ENCODE data around the gene AVP.

DNA sequence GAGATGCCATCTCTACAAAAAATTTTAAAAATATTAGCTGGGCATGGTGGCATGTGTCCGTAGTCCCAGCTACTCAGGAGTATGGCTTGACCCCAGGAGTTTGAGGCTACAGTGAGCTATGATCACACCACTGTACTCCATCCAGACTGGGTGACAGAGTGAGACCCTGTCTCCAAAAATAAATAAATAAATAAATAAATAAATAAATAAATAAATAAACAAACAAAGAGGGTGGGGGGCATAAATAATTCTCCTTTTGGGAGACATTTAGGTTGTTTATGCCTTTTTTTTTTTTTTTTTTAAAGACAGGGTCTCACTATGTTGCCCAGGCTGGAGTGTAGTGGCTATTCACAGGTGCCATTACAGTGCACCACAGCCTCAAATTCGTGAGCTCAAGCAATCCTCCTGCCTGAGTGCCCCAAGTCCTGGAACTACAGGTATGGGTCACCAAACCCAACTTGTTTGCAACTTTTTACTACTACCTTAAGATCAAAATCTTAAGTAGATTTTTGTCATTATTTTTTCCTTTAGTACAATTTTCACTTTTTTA is 45.6 kb upstream of the AVP start:
- TF ChIP-seq, protein P1, sequence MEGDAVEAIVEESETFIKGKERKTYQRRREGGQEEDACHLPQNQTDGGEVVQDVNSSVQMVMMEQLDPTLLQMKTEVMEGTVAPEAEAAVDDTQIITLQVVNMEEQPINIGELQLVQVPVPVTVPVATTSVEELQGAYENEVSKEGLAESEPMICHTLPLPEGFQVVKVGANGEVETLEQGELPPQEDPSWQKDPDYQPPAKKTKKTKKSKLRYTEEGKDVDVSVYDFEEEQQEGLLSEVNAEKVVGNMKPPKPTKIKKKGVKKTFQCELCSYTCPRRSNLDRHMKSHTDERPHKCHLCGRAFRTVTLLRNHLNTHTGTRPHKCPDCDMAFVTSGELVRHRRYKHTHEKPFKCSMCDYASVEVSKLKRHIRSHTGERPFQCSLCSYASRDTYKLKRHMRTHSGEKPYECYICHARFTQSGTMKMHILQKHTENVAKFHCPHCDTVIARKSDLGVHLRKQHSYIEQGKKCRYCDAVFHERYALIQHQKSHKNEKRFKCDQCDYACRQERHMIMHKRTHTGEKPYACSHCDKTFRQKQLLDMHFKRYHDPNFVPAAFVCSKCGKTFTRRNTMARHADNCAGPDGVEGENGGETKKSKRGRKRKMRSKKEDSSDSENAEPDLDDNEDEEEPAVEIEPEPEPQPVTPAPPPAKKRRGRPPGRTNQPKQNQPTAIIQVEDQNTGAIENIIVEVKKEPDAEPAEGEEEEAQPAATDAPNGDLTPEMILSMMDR (IDR thresholded peaks at IDR 0.05), result no peak
- TF ChIP-seq, protein P2, sequence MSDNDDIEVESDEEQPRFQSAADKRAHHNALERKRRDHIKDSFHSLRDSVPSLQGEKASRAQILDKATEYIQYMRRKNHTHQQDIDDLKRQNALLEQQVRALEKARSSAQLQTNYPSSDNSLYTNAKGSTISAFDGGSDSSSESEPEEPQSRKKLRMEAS (IDR thresholded peaks at IDR 0.05), result no peak
- TF ChIP-seq RARB (CRISPR knock-in tag; IDR thresholded peaks at IDR 0.05), result no peak
- no peak for TF ChIP-seq POLR2A (IDR thresholded peaks at IDR 0.05; ENCODE audit: low read length)
- no peak for TF ChIP-seq USF2 (IDR thresholded peaks at IDR 0.05)
- no peak for TF ChIP-seq FOSL2 (IDR thresholded peaks at IDR 0.05)
- no peak for TF ChIP-seq FOSL2 (CRISPR knock-in tag; IDR thresholded peaks at IDR 0.05)
- TF ChIP-seq NFE2L2 (conservative IDR thresholded peaks at IDR 0.05; ENCODE audit: low read length), result no peak
- TF ChIP-seq EP300 (IDR thresholded peaks at IDR 0.05), result no peak
- TF ChIP-seq RAD21 (conservative IDR thresholded peaks at IDR 0.05 in 1 of 2, IDR thresholded peaks at IDR 0.05 in 1 of 2), result no peak
- no peak for TF ChIP-seq RNF2 (IDR thresholded peaks at IDR 0.05; ENCODE audit: borderline replicate concordance, low read depth)
- no peak for TF ChIP-seq MYC (IDR thresholded peaks at IDR 0.05; ENCODE audit: borderline replicate concordance, low read length)
- TF ChIP-seq RFX5 (IDR thresholded peaks at IDR 0.05), result no peak
- TF ChIP-seq JUN (IDR thresholded peaks at IDR 0.05), result no peak
- TF ChIP-seq RCOR1 (IDR thresholded peaks at IDR 0.05; ENCODE audit: low read depth, low read length), result no peak

Data from A549 (cell line).